Thyroid gland (tissue), 4 donors: Measurements from ENCODE around the gene PRM3. TPM values are rescaled to one million over a fixed set of nuclear protein-coding genes. Genes with fewer than 3 reads are reported as not detected.
A peak's percentile ranks its signal among the peaks of the same experiment; 100 is the strongest.

Experiments
- DNase-seq, 2 donors: peaks; one replicate each; pipeline ENCODE4 v3.0.0-alpha.2; 2019
- H3K27ac ChIP-seq, 3 donors: fragments of 200-600 bp; sonication (generic); 1 replicate in 2 of 3; 2 replicates in 1 of 3; pipeline ENCODE4 v1.5.1; 2016 to 2019; ENCODE audit warnings: mild to moderate bottlenecking in 1 of 3, moderate library complexity in 1 of 3
- H3K27me3 ChIP-seq: fragments of 200-600 bp; sonication (generic); one replicate; pipeline ENCODE4 v1.5.1; 2019
- H3K36me3 ChIP-seq, 2 donors: fragments of 200-600 bp; sonication (generic); one replicate each; pipeline ENCODE4 v1.5.1; 2016 to 2019
- H3K4me1 ChIP-seq, 2 donors: fragments of 200-600 bp; sonication (generic); one replicate each; pipeline ENCODE4 v1.5.1; 2017 to 2019
- H3K4me3 ChIP-seq, 3 donors: fragments of 200-600 bp; sonication (generic); replicated peaks in 1 of 3; 1 replicate in 2 of 3; 2 replicates in 1 of 3; pipeline ENCODE4 v1.5.1; 2016; ENCODE audit warnings: mild to moderate bottlenecking in 1 of 3
- H3K9me3 ChIP-seq: fragments of 200-600 bp; sonication (generic); one replicate; pipeline ENCODE4 v1.5.1; 2017
- CTCF ChIP-seq, 6 experiments: fragments of 200-600 bp in 3 of 6; fragments of 450-650 bp in 3 of 6; sonication (generic) in 3 of 6; IDR thresholded peaks; one replicate each; pipeline ENCODE4 v1.5.1; 2016 to 2019; ENCODE audit warnings: antibody characterized with exemption in 6 of 6, mild to moderate bottlenecking in 2 of 6, inconsistent platforms in 1 of 6, moderate library complexity in 1 of 6
- POLR2A ChIP-seq, 2 donors: fragments of 450-650 bp; IDR thresholded peaks; one replicate each; pipeline ENCODE4 v1.6.1; 2017; ENCODE audit warnings: antibody characterized with exemption in 2 of 2, mild to moderate bottlenecking in 2 of 2, moderate library complexity in 1 of 2
- WGBS, 2 donors: methylation state at CpG; one replicate each; pipeline ENCODE4 v1.1.5; 2017; 5-methylcytosine and 5-hydroxymethylcytosine counted together
- intact Hi-C: fragments of 100-400 bp; cut with DNase I; formaldehyde crosslinking; loops from one replicate; pipeline ENCODE4 v1.15.1; 2023
- total RNA-seq, 4 donors: library from RNA; depleted of rRNA; stranded (reverse); fragments of >200 nt; gene quantifications; one replicate each; pipeline ENCODE4 v1.2.3, GENCODE V29; 2016

The PRM3 gene
- total RNA-seq = not detected

GRCh38 chr16:11272921-11273720 lies at the start of gene PRM3:
Gene PRM3, minus strand, starts transcription at chr16:11273629. Its CDS starts 34 bp downstream, at chr16:11273595.
- DNase-seq = no peak
- intact Hi-C loops = no loop called here
- Histone ChIP-seq H3K27ac (no peak within 1 kb of the TSS), H3K9me3 (no peaks in the 10 kb centered on the region), H3K4me1 (no peaks in the 10 kb centered on the region), H3K4me3 (no peak within 1 kb of the TSS), H3K27me3 (no peaks in the 10 kb centered on the region), H3K36me3 (no peaks in the 10 kb centered on the region)
- 79 to 85% methylated on average over 26 to 30 of the region's 30 CpGs for WGBS, 2 donors
- TF ChIP-seq POLR2A (IDR thresholded peaks at IDR 0.05) (no peak), CTCF (IDR thresholded peaks at IDR 0.05) (no peak)

GRCh38 chr16:11322823-11323222 lies 49.4 kb upstream of the PRM3 start:
- TF ChIP-seq CTCF (IDR thresholded peaks at IDR 0.05) (no peak), POLR2A (IDR thresholded peaks at IDR 0.05) (no peak)
- no peak overlapping the region for H3K27ac ChIP-seq
- intact Hi-C loops = no loop called here
- no peak for DNase-seq
- peaks cover 5 to 10% of the 10 kb centered on the region in 2 donors for H3K4me1 ChIP-seq
- WGBS, 2 donors = 88 to 91% methylated on average over 3 of the region's 3 CpGs
- no peaks in the 10 kb centered on the region for H3K27me3 ChIP-seq
- H3K4me3 ChIP-seq = no peak overlapping the region
- no peaks in the 10 kb centered on the region for H3K9me3 ChIP-seq
- no peaks in the 10 kb centered on the region for H3K36me3 ChIP-seq

- no peak for DNase-seq
- no peaks in the 10 kb centered on the region for H3K27me3 ChIP-seq
- H3K36me3 ChIP-seq = no peaks in the 10 kb centered on the region
- H3K4me1 ChIP-seq = peaks cover under 1 to 4% of the 10 kb centered on the region in 2 donors
- no peak overlapping the region for H3K4me3 ChIP-seq
- 71 to 72% methylated on average over 5 of the region's 5 CpGs for WGBS, 2 donors
- H3K9me3 ChIP-seq = no peaks in the 10 kb centered on the region
- H3K27ac ChIP-seq = no peak overlapping the region
- TF ChIP-seq CTCF (IDR thresholded peaks at IDR 0.05) (no peak), POLR2A (IDR thresholded peaks at IDR 0.05) (no peak)
- intact Hi-C loops = no loop called here
Observed at GRCh38 chr16:11321662-11322061, 48.2 kb upstream of the PRM3 start.

GRCh38 chr16:11320170-11320569 lies 46.7 kb upstream of the PRM3 start:
- Histone ChIP-seq H3K4me3 (no peak overlapping the region), H3K27me3 (no peaks in the 10 kb centered on the region), H3K36me3 (no peaks in the 10 kb centered on the region), H3K27ac (no peak overlapping the region), H3K9me3 (no peaks in the 10 kb centered on the region), H3K4me1 (peaks cover 4 to 14% of the 10 kb centered on the region in 2 donors)
- intact Hi-C loops = no loop called here
- no peak for TF ChIP-seq CTCF (IDR thresholded peaks at IDR 0.05)
- TF ChIP-seq POLR2A (IDR thresholded peaks at IDR 0.05) = no peak
- no peak for DNase-seq
- 75 to 83% methylated on average over 10 of the region's 10 CpGs for WGBS, 2 donors

GRCh38 chr16:11319529-11320146 lies 46.2 kb upstream of the PRM3 start:
- H3K4me3 ChIP-seq = no peak overlapping the region
- no peaks in the 10 kb centered on the region for H3K9me3 ChIP-seq
- no peak overlapping the region for H3K27ac ChIP-seq
- no peak for TF ChIP-seq CTCF (IDR thresholded peaks at IDR 0.05)
- no peak for TF ChIP-seq POLR2A (IDR thresholded peaks at IDR 0.05)
- intact Hi-C loops = no loop called here
- peak; percentile 23 to 29 for DNase-seq
- 56 to 58% methylated on average over 7 to 8 of the region's 8 CpGs for WGBS, 2 donors
- no peaks in the 10 kb centered on the region for H3K27me3 ChIP-seq
- no peaks in the 10 kb centered on the region for H3K36me3 ChIP-seq
- H3K4me1 ChIP-seq = peaks cover 4 to 18% of the 10 kb centered on the region in 2 donors
